Fibroblast of skin of left biceps (primary cell): ENCODE measurements around the gene DOCK9.

ENCODE experiments used
- DNase-seq, 2 experiments: peaks; one replicate each; pipeline ENCODE4 v3.0.0-alpha.2; 2013; ENCODE audit warnings: low read depth in 2 of 2

The DOCK9 gene

GRCh38 chr13:98886587-98887230, 91.2 kb downstream of the DOCK9 start:
- no peak for DNase-seq

- no peak for DNase-seq
These were observed 92.3 kb downstream of the DOCK9 start for GRCh38 chr13:98885600-98885999.

GRCh38 chr13:98883998-98884397, 93.9 kb downstream of the DOCK9 start:
- no peak for DNase-seq

GRCh38 chr13:98881390-98881789, 96.5 kb downstream of the DOCK9 start:
- no peak for DNase-seq

GRCh38 chr13:98880677-98881076, 97.2 kb downstream of the DOCK9 start:
- DNase-seq, result no peak

- no peak for DNase-seq
These were observed 97.9 kb downstream of the DOCK9 start for GRCh38 chr13:98879957-98880356.

- no peak for DNase-seq
These were observed 98.7 kb downstream of the DOCK9 start for GRCh38 chr13:98879127-98879520.

- no peak for DNase-seq
These were observed 99.3 kb downstream of the DOCK9 start for GRCh38 chr13:98878486-98879126.

- no peak for DNase-seq
These were observed 99.9 kb downstream of the DOCK9 start for GRCh38 chr13:98877936-98878335.

- no peak for DNase-seq
These were observed 100.4 kb downstream of the DOCK9 start for GRCh38 chr13:98877466-98877865.

GRCh38 chr13:98875146-98875729, 102.6 kb downstream of the DOCK9 start:
- no peak for DNase-seq

GRCh38 chr13:98874029-98874397, 103.9 kb downstream of the DOCK9 start:
- DNase-seq, result no peak

- DNase-seq, result no peak
These were observed 104.4 kb downstream of the DOCK9 start for GRCh38 chr13:98873377-98874028.

- no peak for DNase-seq
These were observed 106.1 kb downstream of the DOCK9 start for GRCh38 chr13:98871727-98872126.

GRCh38 chr13:98869408-98870090, 108.3 kb downstream of the DOCK9 start:
- DNase-seq, result no peak

- no peak for DNase-seq
These were observed 108.9 kb downstream of the DOCK9 start for GRCh38 chr13:98868932-98869331.

- no peak for DNase-seq
These were observed 111.0 kb downstream of the DOCK9 start for GRCh38 chr13:98866882-98867281.

- no peak for DNase-seq
These were observed 117.4 kb downstream of the DOCK9 start for GRCh38 chr13:98860491-98860890.

- no peak for DNase-seq
These were observed 119.7 kb downstream of the DOCK9 start for GRCh38 chr13:98858191-98858590.

- DNase-seq, result no peak
These were observed 120.9 kb downstream of the DOCK9 start for GRCh38 chr13:98856983-98857382.

GRCh38 chr13:98854448-98854847, 123.4 kb downstream of the DOCK9 start:
- DNase-seq, result no peak

- peak in 1 of 2 experiments; percentile 4 for DNase-seq
These were observed 124.1 kb downstream of the DOCK9 start for GRCh38 chr13:98853771-98854221.
